HepG2 (cell line): ENCODE data around the gene GPRIN2. TPM values are rescaled to one million over a fixed set of nuclear protein-coding genes. Genes with fewer than 3 reads are reported as not detected.
A peak's percentile ranks its signal among the peaks of the same experiment; 100 is the strongest.

Source experiments
- ATAC-seq: fragments of 200-7000 bp; cut with Tn5 transposase; 3 replicates; pipeline ENCODE4 v1.9.1; 2020; ENCODE audit warnings: mild to moderate bottlenecking, moderate library complexity
- BruUV-seq: library from RNA; stranded (reverse); fragments of 400-500 nt; replicated peaks from 2 replicates; lab custom pipeline; 2021; lab: Mats Ljungman, UMichigan
- CTCF ChIA-PET: fragments of 300-600 bp; formaldehyde crosslinking; extraction: SDS; loops from one replicate; lab custom pipeline; 2021; ENCODE audit warnings: low total read pairs, inconsistent platforms, low intra/inter-chr PET ratio; lab: Yijun Ruan, JAX
- POLR2A ChIA-PET: fragments of 350-600 bp; sonication (Branson Sonifier 250); formaldehyde crosslinking; loops from one replicate; lab custom pipeline; 2020; ENCODE audit warnings: antibody characterized with exemption, inconsistent platforms; lab: Yijun Ruan, JAX
- DNase-seq: peaks from one replicate; pipeline ENCODE4 v3.0.0-alpha.2; 2015; ENCODE audit warnings: low spot score
- FAIRE-seq: peaks from 3 replicates; lab custom pipeline; 2011; peaks lifted over from hg19 to GRCh38; lab: Jason Lieb, UNC
- H2AFZ ChIP-seq: one replicate; pipeline ENCODE4 v1.6.1; 2011; ENCODE audit warnings: low read length, inconsistent platforms
- H3K27ac ChIP-seq: fragments of 300-600 bp; 3 replicates; pipeline ENCODE4 v1.8.0; 2011; ENCODE audit warnings: mixed run types, mild to moderate bottlenecking, mixed read lengths, low read length, inconsistent platforms; ENCODE audit not compliant: insufficient read depth; ENCODE audit errors: extremely low read length
- H3K27me3 ChIP-seq, 2 experiments: fragments of 200-600 bp in 1 of 2; 2 replicates in 1 of 2; 3 replicates in 1 of 2; pipeline versions ENCODE4 v1.6.0 to v1.8.0; 2011; ENCODE audit warnings: low read length in 2 of 2, mild to moderate bottlenecking in 2 of 2, moderate library complexity in 2 of 2, inconsistent platforms in 1 of 2; ENCODE audit not compliant: insufficient read depth in 2 of 2, control insufficient read depth in 1 of 2
- H3K36me3 ChIP-seq, 2 experiments: fragments of 200-600 bp in 1 of 2; replicated peaks in 1 of 2; 2 replicates in 1 of 2; 3 replicates in 1 of 2; pipeline versions ENCODE4 v1.5.1 to v1.8.0; 2011; ENCODE audit warnings: low read length in 2 of 2, inconsistent platforms in 1 of 2; ENCODE audit not compliant: insufficient read depth in 2 of 2, control insufficient read depth in 1 of 2
- H3K4me1 ChIP-seq: 2 replicates; pipeline ENCODE4 v1.5.1; 2012; ENCODE audit warnings: low read length, inconsistent platforms; ENCODE audit not compliant: insufficient read depth
- H3K4me2 ChIP-seq: 2 replicates; pipeline ENCODE4 v1.6.0; 2011; ENCODE audit warnings: low read depth, low read length, inconsistent platforms
- H3K4me3 ChIP-seq, 3 experiments: fragments of 200-600 bp in 1 of 3; sonication (generic), shearing (Covaris generic) in 1 of 3; replicated peaks in 1 of 3; 2 replicates each; pipeline ENCODE4 v1.5.1; 2011 to 2016; ENCODE audit warnings: low read length in 3 of 3, inconsistent platforms in 2 of 3, low read depth in 2 of 3, mild to moderate bottlenecking in 2 of 3, control low read depth in 1 of 3, mixed read lengths in 1 of 3; ENCODE audit not compliant: insufficient read depth in 1 of 3
- H3K79me2 ChIP-seq: one replicate; pipeline ENCODE4 v1.6.1; 2011; ENCODE audit warnings: low read length, inconsistent platforms; ENCODE audit not compliant: insufficient read depth
- H3K9ac ChIP-seq: 2 replicates; pipeline ENCODE4 v1.6.0; 2011; ENCODE audit warnings: mild to moderate bottlenecking, low read depth, low read length, inconsistent platforms; ENCODE audit not compliant: insufficient read depth
- H3K9me3 ChIP-seq: 2 replicates; pipeline ENCODE4 v1.5.1; 2012; ENCODE audit warnings: mild to moderate bottlenecking, low read length
- H4K20me1 ChIP-seq: 2 replicates; pipeline ENCODE4 v1.6.0; 2011; ENCODE audit warnings: inconsistent platforms, mild to moderate bottlenecking, low read length, moderate library complexity; ENCODE audit not compliant: insufficient read depth
- AGO1 ChIP-seq: fragments of 200-400 bp; formaldehyde crosslinking; IDR thresholded peaks from 2 replicates; pipeline ENCODE4 v1.6.1; 2017; ENCODE audit warnings: mild to moderate bottlenecking, low read depth, low read length, moderate library complexity; ENCODE audit not compliant: poor library complexity, severe bottlenecking
- ATF5 ChIP-seq: sonication (generic); formaldehyde crosslinking; IDR thresholded peaks from 2 replicates; pipeline ENCODE4 v1.4.0; 2020; ENCODE audit warnings: mild to moderate bottlenecking, low read depth, missing genetic modification reagents
- ATF7-NPFF ChIP-seq: sonication (generic); formaldehyde crosslinking; IDR thresholded peaks from 2 replicates; pipeline ENCODE4 v1.8.1; 2023; ENCODE audit warnings: mild to moderate bottlenecking, low read depth, missing genetic modification reagents, moderate library complexity
- BRD4 ChIP-seq: sonication (generic); formaldehyde crosslinking; IDR thresholded peaks from 2 replicates; pipeline ENCODE4 v1.4.0; 2020; ENCODE audit warnings: missing genetic modification reagents
- GTF2F1 ChIP-seq: fragments of 150-350 bp; IDR thresholded peaks from 2 replicates; pipeline ENCODE4 v1.6.1; 2014; ENCODE audit warnings: low read length
- HDAC6 ChIP-seq: fragments of 200-600 bp; sonication (generic); IDR thresholded peaks from 2 replicates; pipeline ENCODE4 v1.7.0; 2017; ENCODE audit warnings: mild to moderate bottlenecking, antibody characterized with exemption, low read length, low read depth
- HIVEP1 ChIP-seq: sonication (generic); formaldehyde crosslinking; IDR thresholded peaks from 2 replicates; pipeline ENCODE4 v1.4.0; 2020; ENCODE audit warnings: mild to moderate bottlenecking, missing genetic modification reagents
- IKZF1 ChIP-seq: fragments of 450-650 bp; IDR thresholded peaks from 2 replicates; pipeline ENCODE4 v1.7.1; 2016
- MNT ChIP-seq: fragments of 450-650 bp; IDR thresholded peaks from 2 replicates; pipeline ENCODE4 v1.6.1; 2016
- NFKBIZ ChIP-seq: IDR thresholded peaks from 2 replicates; pipeline ENCODE4 v1.6.1; 2018; ENCODE audit warnings: missing genetic modification reagents, missing compliant biosample characterization
- SALL2 ChIP-seq: sonication (generic); formaldehyde crosslinking; IDR thresholded peaks from 2 replicates; pipeline ENCODE4 v1.8.1; 2023; ENCODE audit warnings: mild to moderate bottlenecking, missing genetic modification reagents, inconsistent platforms
- YY1 ChIP-seq: IDR thresholded peaks from 2 replicates; pipeline ENCODE4 v1.6.1; 2011; ENCODE audit warnings: low read length, low read depth, moderate library complexity, mild to moderate bottlenecking; ENCODE audit not compliant: insufficient read depth, insufficient replicate concordance
- ZFAT ChIP-seq: sonication (generic); formaldehyde crosslinking; conservative IDR thresholded peaks from 2 replicates; pipeline ENCODE4 v1.8.1; 2023; ENCODE audit warnings: missing genetic modification reagents, inconsistent platforms
- ZNF629 ChIP-seq: sonication (generic); formaldehyde crosslinking; conservative IDR thresholded peaks from 2 replicates; pipeline ENCODE4 v1.5.0; 2020; ENCODE audit warnings: missing genetic modification reagents
- WGBS: methylation state at CpG from one replicate; pipeline ENCODE4 v1.1.6; 2017; ENCODE audit warnings: low lambda C conversion rate; 5-methylcytosine and 5-hydroxymethylcytosine counted together
- in situ Hi-C: cut with HindIII; loops from 2 replicates; pipeline ENCODE4 v1.10.0; 2017; ENCODE audit warnings: low pct_unique_long_range_greater_than_20kb; ENCODE audit not compliant: extremely low pct_ligation_motif_present
- intact Hi-C: fragments of 100-400 bp; cut with micrococcal nuclease; formaldehyde crosslinking; loops from one replicate; pipeline ENCODE4 v1.10.0; 2022; ENCODE audit not compliant: unreplicated experiment
- polyA plus RNA-seq, 8 experiments: library from polyadenylated mRNA; depleted of rRNA in 3 of 8; stranded (reverse) in 7 of 8; unstranded in 1 of 8; fragments of >200 nt; fragmentation: Illumina TruSeq in 4 of 8; extraction: Trizol in 4 of 8; gene quantifications; 2 replicates each; pipeline versions ENCODE4 v1.2.1 to v1.2.3, GENCODE V29; 2011 to 2016; ENCODE audit warnings: low read depth in 4 of 8, missing spikeins in 1 of 8, mixed read lengths in 1 of 8; ENCODE audit not compliant: insufficient read depth in 1 of 8
- total RNA-seq, 5 experiments: library from RNA; depleted of rRNA; stranded (reverse); fragments of >200 nt; fragmentation: Illumina TruSeq; extraction: Trizol; gene quantifications; 2 replicates each; pipeline ENCODE4 v1.2.3, GENCODE V29; 2016; ENCODE audit warnings: low read depth in 1 of 5
- TF ChIP-seq, protein P1 (sequence below): sonication (generic); formaldehyde crosslinking; IDR thresholded peaks from 2 replicates; pipeline ENCODE4 v1.8.1; 2022; ENCODE audit warnings: mild to moderate bottlenecking, missing genetic modification reagents
- TF ChIP-seq, protein P2 (sequence below): IDR thresholded peaks from 2 replicates; pipeline ENCODE4 v1.6.1; 2016; ENCODE audit warnings: mild to moderate bottlenecking, missing biosample characterization, missing genetic modification reagents
- TF ChIP-seq, protein P3 (sequence below): sonication (generic); formaldehyde crosslinking; IDR thresholded peaks from 2 replicates; pipeline ENCODE4 v1.4.0; 2020; ENCODE audit warnings: mild to moderate bottlenecking, missing genetic modification reagents, borderline replicate concordance

GPRIN2 gene
- total and polyA plus RNA-seq, 2 of the 13 experiments (the other 11 are each of a cell fraction or from before 2014, with no cell fraction given), result not detected

- in situ Hi-C loops, result no loop called here
- no peaks in the 10 kb centered on the region for H3K36me3 ChIP-seq
- no peak overlapping the region for H3K9ac ChIP-seq
- no peaks in the 10 kb centered on the region for H3K79me2 ChIP-seq
- H2AFZ ChIP-seq, result no peak overlapping the region
- intact Hi-C loops, result no loop called here
- no peak overlapping the region for H3K4me2 ChIP-seq
- no peaks in the 10 kb centered on the region for H3K9me3 ChIP-seq
- CTCF ChIA-PET, result no interaction called here
- H3K27me3 ChIP-seq, result peaks cover 3 to 8% of the 10 kb centered on the region in 2 experiments; a peak in 4 of 5 replicates
- no peak overlapping the region for H3K4me3 ChIP-seq
- 41% methylated on average over 10 of the region's 10 CpGs for WGBS
- DNase-seq, result no peak
- TF ChIP-seq HIVEP1, result no peak
- TF ChIP-seq, protein P1, sequence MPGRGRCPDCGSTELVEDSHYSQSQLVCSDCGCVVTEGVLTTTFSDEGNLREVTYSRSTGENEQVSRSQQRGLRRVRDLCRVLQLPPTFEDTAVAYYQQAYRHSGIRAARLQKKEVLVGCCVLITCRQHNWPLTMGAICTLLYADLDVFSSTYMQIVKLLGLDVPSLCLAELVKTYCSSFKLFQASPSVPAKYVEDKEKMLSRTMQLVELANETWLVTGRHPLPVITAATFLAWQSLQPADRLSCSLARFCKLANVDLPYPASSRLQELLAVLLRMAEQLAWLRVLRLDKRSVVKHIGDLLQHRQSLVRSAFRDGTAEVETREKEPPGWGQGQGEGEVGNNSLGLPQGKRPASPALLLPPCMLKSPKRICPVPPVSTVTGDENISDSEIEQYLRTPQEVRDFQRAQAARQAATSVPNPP (CRISPR knock-in tag), result no peak
- TF ChIP-seq, protein P2, sequence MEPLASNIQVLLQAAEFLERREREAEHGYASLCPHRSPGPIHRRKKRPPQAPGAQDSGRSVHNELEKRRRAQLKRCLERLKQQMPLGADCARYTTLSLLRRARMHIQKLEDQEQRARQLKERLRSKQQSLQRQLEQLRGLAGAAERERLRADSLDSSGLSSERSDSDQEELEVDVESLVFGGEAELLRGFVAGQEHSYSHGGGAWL (CRISPR knock-in tag), result no peak
- no peak for TF ChIP-seq IKZF1
- no peak for TF ChIP-seq ATF5
- no peak for TF ChIP-seq GTF2F1
- peak; percentile 79 for TF ChIP-seq MNT
- TF ChIP-seq ATF7-NPFF, result no peak
- no peak for TF ChIP-seq AGO1
- TF ChIP-seq YY1, result no peak
- TF ChIP-seq, protein P3, sequence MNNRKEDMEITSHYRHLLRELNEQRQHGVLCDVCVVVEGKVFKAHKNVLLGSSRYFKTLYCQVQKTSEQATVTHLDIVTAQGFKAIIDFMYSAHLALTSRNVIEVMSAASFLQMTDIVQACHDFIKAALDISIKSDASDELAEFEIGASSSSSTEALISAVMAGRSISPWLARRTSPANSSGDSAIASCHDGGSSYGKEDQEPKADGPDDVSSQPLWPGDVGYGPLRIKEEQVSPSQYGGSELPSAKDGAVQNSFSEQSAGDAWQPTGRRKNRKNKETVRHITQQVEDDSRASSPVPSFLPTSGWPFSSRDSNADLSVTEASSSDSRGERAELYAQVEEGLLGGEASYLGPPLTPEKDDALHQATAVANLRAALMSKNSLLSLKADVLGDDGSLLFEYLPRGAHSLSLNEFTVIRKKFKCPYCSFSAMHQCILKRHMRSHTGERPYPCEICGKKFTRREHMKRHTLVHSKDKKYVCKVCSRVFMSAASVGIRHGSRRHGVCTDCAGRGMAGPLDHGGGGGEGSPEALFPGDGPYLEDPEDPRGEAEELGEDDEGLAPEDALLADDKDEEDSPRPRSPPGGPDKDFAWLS (CRISPR knock-in tag), result no peak
- no peak for TF ChIP-seq ZFAT
- no peak for TF ChIP-seq SALL2
- peak; percentile 24; the same call in 1 of the 2 replicates for TF ChIP-seq ZNF629
- TF ChIP-seq NFKBIZ, result no peak
- no peak for TF ChIP-seq HDAC6
- no peak for TF ChIP-seq BRD4
- TF ChIP-seq, all 625 proteins: peak for 2
- POLR2A ChIA-PET, result no interaction called here
- ATAC-seq (no peak), FAIRE-seq (no peak)
- Histone ChIP-seq H3K27ac (no peak overlapping the region), H4K20me1 (no peaks in the 10 kb centered on the region), H3K4me1 (peaks cover 12% of the 10 kb centered on the region)
- no TSS peak for BruUV-seq
These were observed 34.0 kb downstream of the GPRIN2 start for GRCh38 chr10:46522295-46523118.
